Endothelial cell of umbilical vein (primary cell): ENCODE measurements around the gene S100A3. TPM values are rescaled to one million over a fixed set of nuclear protein-coding genes. Genes with fewer than 3 reads are reported as not detected.

Source experiments
- polyA plus RNA-seq, 4 experiments: library from polyadenylated mRNA; depleted of rRNA in 3 of 4; stranded (reverse) in 3 of 4; unstranded in 1 of 4; fragments of >200 nt; gene quantifications; 2 replicates each; pipeline versions ENCODE4 v1.2.1 to v1.2.3, GENCODE V29; 2011 to 2012; ENCODE audit warnings: missing spikeins in 1 of 4
- total RNA-seq: library from RNA; stranded (reverse); gene quantifications from 2 replicates; pipeline ENCODE4 v1.2.3, GENCODE V29; 2021

S100A3 gene
- total and polyA plus RNA-seq, 2 donors (not counting 3 experiments of a cell fraction or from before 2014, with no cell fraction given): 0.42 to 1.3 TPM

Other genes with a start within 250 kb of the S100A3 start
- gene PGLYRP3, start 236.3 kb downstream of the S100A3 start, total RNA-seq: not detected in 2 replicates
- not detected in 2 replicates for gene PGLYRP3, start 236.3 kb downstream of the S100A3 start, polyA plus RNA-seq
- not detected in 2 replicates for gene PGLYRP4, start 200.4 kb downstream of the S100A3 start, total RNA-seq
- gene PGLYRP4, start 200.4 kb downstream of the S100A3 start, polyA plus RNA-seq: not detected in 2 replicates
- gene S100A9, start 191.4 kb downstream of the S100A3 start, total RNA-seq: not detected in 2 replicates
- not detected in 2 replicates for gene S100A9, start 191.4 kb downstream of the S100A3 start, polyA plus RNA-seq
- not detected in 2 replicates for gene S100A12, start 173.6 kb downstream of the S100A3 start, total RNA-seq
- gene S100A12, start 173.6 kb downstream of the S100A3 start, polyA plus RNA-seq: not detected in 2 replicates
- not detected in 2 replicates for gene S100A8, start 158.2 kb downstream of the S100A3 start, total RNA-seq
- gene S100A8, start 158.2 kb downstream of the S100A3 start, polyA plus RNA-seq: not detected in 2 replicates
- not detected in 2 replicates for gene S100A7A, start 132.7 kb downstream of the S100A3 start, total RNA-seq
- not detected in 2 replicates for gene S100A7A, start 132.7 kb downstream of the S100A3 start, polyA plus RNA-seq
- gene S100A7, start 88.6 kb downstream of the S100A3 start, total RNA-seq: not detected in 2 replicates
- not detected in 2 replicates for gene S100A7, start 88.6 kb downstream of the S100A3 start, polyA plus RNA-seq
- gene S100A6, start 13.3 kb downstream of the S100A3 start, total RNA-seq: 908 and 937 TPM in 2 replicates
- 552 and 1,048 TPM in 2 replicates for gene S100A6, start 13.3 kb downstream of the S100A3 start, polyA plus RNA-seq
- not detected in 2 replicates for gene S100A5, start 8.3 kb downstream of the S100A3 start, total RNA-seq
- not detected in 2 replicates for gene S100A5, start 8.3 kb downstream of the S100A3 start, polyA plus RNA-seq
- gene S100A4, start 3.5 kb downstream of the S100A3 start, total RNA-seq: not detected in 2 replicates
- 0.62 and 1.1 TPM in 2 replicates for gene S100A4, start 3.5 kb downstream of the S100A3 start, polyA plus RNA-seq
- gene S100A2, start 16.6 kb upstream of the S100A3 start, total RNA-seq: 4.0 and 4.4 TPM in 2 replicates
- gene S100A2, start 16.6 kb upstream of the S100A3 start, polyA plus RNA-seq: 3.9 and 4.3 TPM in 2 replicates
- 545 and 701 TPM in 2 replicates for gene S100A16, start 63.9 kb upstream of the S100A3 start, total RNA-seq
- gene S100A16, start 63.9 kb upstream of the S100A3 start, polyA plus RNA-seq: 1,770 and 2,016 TPM in 2 replicates
- gene S100A14, start 67.1 kb upstream of the S100A3 start, total RNA-seq: 0.35 TPM in 1 of 2 replicates, not detected in the other
- gene S100A14, start 67.1 kb upstream of the S100A3 start, polyA plus RNA-seq: 0.10 TPM in 1 of 2 replicates, not detected in the other
- 155 and 255 TPM in 2 replicates for gene S100A13, start 78.2 kb upstream of the S100A3 start, total RNA-seq
- 332 and 360 TPM in 2 replicates for gene S100A13, start 78.2 kb upstream of the S100A3 start, polyA plus RNA-seq
- gene S100A1, start 79.2 kb upstream of the S100A3 start, total RNA-seq: not detected in 2 replicates
- gene S100A1, start 79.2 kb upstream of the S100A3 start, polyA plus RNA-seq: not detected in 2 replicates
- 72.1 and 74.4 TPM in 2 replicates for gene CHTOP, start 84.8 kb upstream of the S100A3 start, total RNA-seq
- 47.1 and 62.0 TPM in 2 replicates for gene CHTOP, start 84.8 kb upstream of the S100A3 start, polyA plus RNA-seq
- 36.5 and 36.8 TPM in 2 replicates for gene SNAPIN, start 109.4 kb upstream of the S100A3 start, total RNA-seq
- 47.3 and 55.1 TPM in 2 replicates for gene SNAPIN, start 109.4 kb upstream of the S100A3 start, polyA plus RNA-seq
- gene ILF2, start 121.7 kb upstream of the S100A3 start, total RNA-seq: 271 TPM in 2 replicates
- 289 and 303 TPM in 2 replicates for gene ILF2, start 121.7 kb upstream of the S100A3 start, polyA plus RNA-seq
- gene NPR1, start 129.4 kb upstream of the S100A3 start, total RNA-seq: 9.8 and 10.5 TPM in 2 replicates
- 13.3 and 13.8 TPM in 2 replicates for gene NPR1, start 129.4 kb upstream of the S100A3 start, polyA plus RNA-seq
- 56.1 and 63.1 TPM in 2 replicates for gene INTS3, start 178.8 kb upstream of the S100A3 start, total RNA-seq
- gene INTS3, start 178.8 kb upstream of the S100A3 start, polyA plus RNA-seq: 61.9 and 75.9 TPM in 2 replicates
- 26.5 and 26.6 TPM in 2 replicates for gene SLC27A3, start 226.1 kb upstream of the S100A3 start, total RNA-seq
- 34.3 and 40.1 TPM in 2 replicates for gene SLC27A3, start 226.1 kb upstream of the S100A3 start, polyA plus RNA-seq